Activated CD4-positive, alpha-beta T cell treated with anti-CD3 and anti-CD28 coated beads, Interleukin-2, Interleukin-6, amounts not matched to agents 100 ng/mL and 50 ng/mL, durations not matched to agents 16 hours and 8 hours (primary cell): ENCODE measurements around the gene SLC2A6.

Source experiments
- DNase-seq: peaks from one replicate; pipeline ENCODE4 v3.0.0-alpha.2; 2020

SLC2A6 gene

GRCh38 chr9:133430244-133430643 lies 48.7 kb downstream of the SLC2A6 start:
- DNase-seq, result no peak

- no peak for DNase-seq
Observed at GRCh38 chr9:133429641-133430161, 49.2 kb downstream of the SLC2A6 start.

GRCh38 chr9:133429214-133429613 lies 49.7 kb downstream of the SLC2A6 start:
- no peak for DNase-seq

- DNase-seq, result no peak
Observed at GRCh38 chr9:133428617-133429101, 50.2 kb downstream of the SLC2A6 start.

GRCh38 chr9:133427658-133428348 lies 51.1 kb downstream of the SLC2A6 start:
- no peak for DNase-seq

GRCh38 chr9:133426011-133426410 lies 52.9 kb downstream of the SLC2A6 start:
- no peak for DNase-seq

- no peak for DNase-seq
Observed at GRCh38 chr9:133425049-133425632, 53.8 kb downstream of the SLC2A6 start.

GRCh38 chr9:133424187-133424586 lies 54.7 kb downstream of the SLC2A6 start:
- no peak for DNase-seq

GRCh38 chr9:133423216-133423615 lies 55.7 kb downstream of the SLC2A6 start:
- no peak for DNase-seq

- peak; percentile 67 for DNase-seq
Observed at GRCh38 chr9:133421615-133422542, 57.0 kb downstream of the SLC2A6 start, which contains the start of gene ADAMTS13. Gene ADAMTS13, plus strand, starts transcription at chr9:133422367. Its CDS starts 77 bp downstream, at chr9:133422444.
